HG02588 (cell line): ENCODE measurements around the gene FASTK.
"Not testable (repeated sequence)": the region's sequence is repeated elsewhere in the genome, so short reads cannot be mapped to it uniquely, and the experiment has no call there.

ENCODE experiments used
- ATAC-seq: cut with Tn5 transposase; IDR thresholded peaks from one replicate; pipeline ENCODE4 v1.9.1; 2021; ENCODE audit warnings: mild to moderate bottlenecking, moderate library complexity; ENCODE audit not compliant: unreplicated experiment

Gene FASTK

GRCh38 chr7:151032936-151033863 is 47.4 kb downstream of the FASTK start:
- no peak for ATAC-seq

- no peak for ATAC-seq
Measured at GRCh38 chr7:151031011-151031410, 49.6 kb downstream of the FASTK start.

- ATAC-seq: no peak
Measured at GRCh38 chr7:151028948-151029501, 51.6 kb downstream of the FASTK start.

- peak; percentile 98 for ATAC-seq
Measured at GRCh38 chr7:151028131-151028947, 52.3 kb downstream of the FASTK start, which contains the start of gene ABCB8. ABCB8 (plus strand) TSS chr7:151028450; CDS start chr7:151028516, 66 bp downstream.

GRCh38 chr7:151027728-151028130 is 52.9 kb downstream of the FASTK start:
- ATAC-seq: peak; percentile 3

- not testable (repeated sequence) for ATAC-seq
Measured at GRCh38 chr7:151026771-151027727, 53.6 kb downstream of the FASTK start.
